Mucosa of descending colon (tissue), 3 donors: ENCODE data around the gene FBXO31. TPM values are rescaled to one million over a fixed set of nuclear protein-coding genes. Genes with fewer than 3 reads are reported as not detected.

ENCODE experiments used
- ATAC-seq: fragments of 200-7000 bp; cut with Tn5 transposase; one replicate; pipeline ENCODE4 v1.9.1; 2020; ENCODE audit warnings: mild to moderate bottlenecking, moderate library complexity
- DNase-seq, 3 donors: peaks; one replicate each; pipeline ENCODE4 v3.0.0-alpha.2; 2020
- H3K36me3 ChIP-seq: fragments of 200-600 bp; one replicate; pipeline ENCODE4 v1.8.0; 2021; ENCODE audit warnings: low read depth, mild to moderate bottlenecking
- H3K4me1 ChIP-seq: fragments of 200-600 bp; one replicate; pipeline ENCODE4 v1.8.0; 2021; ENCODE audit warnings: low read depth, mild to moderate bottlenecking
- H3K4me3 ChIP-seq: fragments of 200-600 bp; one replicate; pipeline ENCODE4 v1.8.0; 2021; ENCODE audit warnings: mild to moderate bottlenecking
- H3K9me3 ChIP-seq: fragments of 200-600 bp; one replicate; pipeline ENCODE4 v1.8.0; 2021; ENCODE audit warnings: mild to moderate bottlenecking
- CTCF ChIP-seq: fragments of 200-600 bp; IDR thresholded peaks from one replicate; pipeline ENCODE4 v1.8.0; 2022; ENCODE audit warnings: antibody characterized with exemption, mild to moderate bottlenecking
- intact Hi-C, 2 donors: fragments of 100-400 bp; cut with DNase I in 1 of 2; cut with micrococcal nuclease in 1 of 2; formaldehyde crosslinking; loops; one replicate each; pipeline versions ENCODE4 v1.11.0 to v1.11.1; 2022; cut with DNase I, micrococcal nuclease
- total RNA-seq, 3 donors: library from RNA; stranded (reverse); fragmentation: NEBNext Ultra II Directional in 2 of 3; extraction: Animal tissue kit (Norgen Biotek cat#: 25700) in 2 of 3; gene quantifications; one replicate each; pipeline versions ENCODE4 v1.2.1 to v1.2.4, GENCODE V29; 2021 to 2023
- donor health status: DM: no; HTN: no; CAD: no; lungs with moderate emphysema.
- donor health status: DM: no; HTN: no; CAD: no.
- donor health status: DM: no; HTN: yes; CAD: no.

The FBXO31 gene
- total RNA-seq, 3 donors from 2014 or later: 54.2 to 104 (median 63.9) TPM

GRCh38 chr16:87316923-87317749 is 66.4 kb downstream of the FBXO31 start, which contains the start of gene C16orf95:
C16orf95 (minus strand) TSS chr16:87317392; CDS start chr16:87317242, 150 bp downstream.
- Histone ChIP-seq H3K4me3 (peak within 1 kb of the TSS; percentile 86), H3K9me3 (no peaks in the 10 kb centered on the region), H3K36me3 (no peaks in the 10 kb centered on the region), H3K4me1 (peaks cover 11% of the 10 kb centered on the region)
- peak; percentile 58 for TF ChIP-seq CTCF
- peak; percentile 96 to 99 (median 97) for DNase-seq
- intact Hi-C loops: loop anchor here in 1 of 2 donors (10.0 kb wide), 1 partner anchor 78 kb away; the partner anchor contains the start of gene MAP1LC3B
- ATAC-seq: peak; percentile 98

DNA sequence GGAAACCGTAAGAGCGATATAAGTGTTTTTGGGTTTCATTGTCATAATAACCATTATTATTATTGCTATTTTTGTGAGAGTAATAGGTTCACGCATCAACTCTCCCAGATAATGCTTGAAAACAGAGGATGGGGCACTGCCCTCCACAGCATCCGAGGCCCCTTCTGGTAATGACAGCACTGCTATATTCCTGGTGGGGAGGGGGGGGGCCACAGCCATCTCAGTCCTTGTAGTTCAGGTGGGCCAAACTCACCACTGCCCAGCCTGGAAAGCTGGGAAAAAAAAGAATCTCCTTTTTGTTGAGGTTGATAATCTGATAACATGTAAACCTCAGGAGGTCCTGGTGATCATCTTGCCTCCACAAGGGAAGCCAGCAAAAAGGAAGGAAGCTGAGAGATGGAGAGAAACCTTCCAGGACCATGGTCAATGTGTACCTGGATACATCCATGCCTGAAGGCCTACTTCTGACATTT is 67.1 kb downstream of the FBXO31 start:
- TF ChIP-seq CTCF: no peak
- ATAC-seq: no peak
- intact Hi-C loops: loop anchor here in 1 of 2 donors (10.0 kb wide), 1 partner anchor 78 kb away; the partner anchor contains the start of gene MAP1LC3B
- Histone ChIP-seq H3K9me3 (no peaks in the 10 kb centered on the region), H3K4me3 (peak overlapping the region; percentile 86), H3K36me3 (no peaks in the 10 kb centered on the region), H3K4me1 (peaks cover 11% of the 10 kb centered on the region)
- no peak for DNase-seq

- H3K4me1 ChIP-seq: peaks cover 11% of the 10 kb centered on the region
These were observed 68.6 kb downstream of the FBXO31 start for GRCh38 chr16:87314990-87315420.

GRCh38 chr16:87312008-87312407 is 71.6 kb downstream of the FBXO31 start:
- Histone ChIP-seq H3K4me3 (no peak overlapping the region), H3K9me3 (no peaks in the 10 kb centered on the region), H3K4me1 (peaks cover 4% of the 10 kb centered on the region), H3K36me3 (no peaks in the 10 kb centered on the region)
- intact Hi-C loops: loop anchor here in 1 of 2 donors (10.0 kb wide), 1 partner anchor 83 kb away; the partner anchor contains the start of gene MAP1LC3B
- no peak for TF ChIP-seq CTCF
- DNase-seq (no peak), ATAC-seq (no peak)

More at GRCh38 chr16:87314990-87315420, 68.6 kb downstream of the FBXO31 start:
- ATAC-seq (no peak), DNase-seq (no peak)
- intact Hi-C loops: loop anchor here in 1 of 2 donors (10.0 kb wide), 1 partner anchor 80 kb away; the partner anchor contains the start of gene MAP1LC3B
- Histone ChIP-seq H3K9me3 (no peaks in the 10 kb centered on the region), H3K36me3 (no peaks in the 10 kb centered on the region), H3K4me3 (no peak overlapping the region)
- TF ChIP-seq CTCF: no peak

- H3K36me3 ChIP-seq: no peaks in the 10 kb centered on the region
- intact Hi-C loops: loop anchor here in 1 of 2 donors (10.0 kb wide), 1 partner anchor 83 kb away; the partner anchor contains the start of gene MAP1LC3B
- DNase-seq (no peak), ATAC-seq (no peak)
- TF ChIP-seq CTCF: no peak
- no peaks in the 10 kb centered on the region for H3K9me3 ChIP-seq
- no peak overlapping the region for H3K4me3 ChIP-seq
- H3K4me1 ChIP-seq: peaks cover under 1% of the 10 kb centered on the region
These were observed 72.2 kb downstream of the FBXO31 start for GRCh38 chr16:87311387-87311786.
